ENCODE data around the gene UHRF1.

The UHRF1 gene

DNA sequence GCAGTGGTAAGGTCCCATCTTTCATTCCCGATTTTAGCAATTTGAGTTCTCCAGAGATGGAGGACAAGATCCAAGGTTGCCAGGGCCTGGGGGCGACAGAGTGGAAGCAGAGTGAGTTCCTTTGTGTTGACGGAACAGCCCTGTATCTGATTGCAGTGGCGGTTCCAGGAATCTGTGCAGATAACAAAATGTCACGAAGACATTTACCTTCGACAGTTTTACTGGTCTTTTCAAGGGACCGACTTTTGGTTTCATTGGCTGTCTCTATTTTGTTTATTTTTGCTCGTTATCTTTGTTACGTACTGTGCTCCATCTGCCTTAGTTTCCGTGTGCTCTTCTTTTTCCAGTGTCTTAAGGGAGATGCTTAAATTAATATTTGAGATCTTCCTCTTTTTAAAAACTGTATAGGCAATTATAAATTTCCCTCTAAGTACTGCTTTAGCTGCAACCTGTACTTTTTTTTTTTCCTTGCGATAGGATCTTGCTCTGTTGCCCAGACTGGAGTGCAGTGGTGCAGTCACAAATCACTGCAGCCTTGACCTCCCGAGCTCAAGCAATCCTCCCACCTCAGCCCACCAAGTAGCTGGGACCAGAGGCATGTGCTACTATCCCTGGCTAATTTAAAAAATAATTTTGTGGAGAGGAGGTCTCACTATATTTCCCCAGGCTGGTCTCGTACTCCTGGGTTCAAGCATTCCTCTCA, 82.8 kb downstream of the UHRF1 start:
- no peak for DNase-seq

GRCh38 chr19:4993683-4994082, 84.4 kb downstream of the UHRF1 start:
- DNase-seq = no peak

DNA sequence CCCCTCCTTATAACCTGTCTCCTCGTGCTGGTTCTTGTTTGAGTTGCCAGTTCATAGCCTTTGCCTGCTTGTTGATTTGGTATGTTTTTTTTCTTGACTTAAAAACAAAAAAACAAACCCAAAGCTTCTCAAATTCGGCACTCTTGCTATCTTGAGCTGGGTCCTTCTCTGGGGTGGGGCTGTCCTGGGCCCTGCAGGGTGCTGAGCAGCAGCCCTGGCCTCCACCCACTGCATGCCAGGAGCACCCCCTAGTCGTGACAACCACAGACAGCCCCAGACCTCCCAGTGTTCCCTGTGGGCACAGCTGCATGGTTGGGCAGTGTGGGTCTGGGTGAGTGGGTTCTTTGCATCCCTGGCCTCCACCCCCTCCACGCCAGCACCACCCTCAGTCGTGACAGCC, 87.4 kb downstream of the UHRF1 start:
- DNase-seq = no peak

DNA sequence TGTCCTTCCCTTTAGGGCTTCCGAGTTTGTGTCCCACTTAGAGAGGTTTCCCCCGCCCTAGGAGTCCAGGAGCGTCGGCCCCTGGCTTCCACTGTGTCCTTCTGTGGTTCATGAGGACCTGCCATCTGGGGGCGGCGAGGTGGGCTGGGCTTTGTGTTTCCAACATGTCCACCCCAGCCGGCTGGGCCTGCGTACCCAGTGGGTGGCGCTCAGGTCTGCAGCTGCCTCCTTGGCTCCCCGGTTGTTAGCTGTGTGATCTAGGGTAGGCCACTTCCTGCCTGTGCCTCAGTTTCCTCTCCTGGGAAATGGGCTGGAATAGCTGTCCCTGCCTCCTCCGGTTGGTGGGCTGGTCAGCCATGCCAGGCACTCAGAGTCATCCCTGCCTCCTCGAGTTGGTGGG, 88.0 kb downstream of the UHRF1 start:
- no peak for DNase-seq

DNA sequence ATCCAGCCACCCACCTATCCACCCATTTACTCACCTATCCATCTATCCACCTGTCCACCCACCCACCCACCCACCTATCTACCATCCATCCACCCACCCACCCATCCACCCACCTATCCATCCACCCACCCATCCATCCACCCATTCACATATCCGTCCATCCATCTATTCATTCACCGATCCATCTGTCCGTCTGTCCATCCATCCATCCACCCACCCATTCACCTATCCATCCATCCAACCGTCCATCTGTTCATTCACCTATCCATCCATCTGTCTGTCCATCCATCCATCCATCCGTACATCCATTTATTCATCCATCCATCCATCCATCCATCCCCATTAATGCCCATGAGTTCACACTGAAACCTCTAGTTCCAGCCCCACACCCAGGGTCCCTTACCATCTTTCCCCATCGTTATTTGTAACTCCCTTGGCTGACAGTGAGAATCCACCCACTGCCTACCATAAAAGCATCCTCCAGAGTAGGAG, 90.9 kb downstream of the UHRF1 start:
- DNase-seq = no peak

- DNase-seq = no peak
Measured at GRCh38 chr19:5001615-5002014, 92.3 kb downstream of the UHRF1 start.

DNA sequence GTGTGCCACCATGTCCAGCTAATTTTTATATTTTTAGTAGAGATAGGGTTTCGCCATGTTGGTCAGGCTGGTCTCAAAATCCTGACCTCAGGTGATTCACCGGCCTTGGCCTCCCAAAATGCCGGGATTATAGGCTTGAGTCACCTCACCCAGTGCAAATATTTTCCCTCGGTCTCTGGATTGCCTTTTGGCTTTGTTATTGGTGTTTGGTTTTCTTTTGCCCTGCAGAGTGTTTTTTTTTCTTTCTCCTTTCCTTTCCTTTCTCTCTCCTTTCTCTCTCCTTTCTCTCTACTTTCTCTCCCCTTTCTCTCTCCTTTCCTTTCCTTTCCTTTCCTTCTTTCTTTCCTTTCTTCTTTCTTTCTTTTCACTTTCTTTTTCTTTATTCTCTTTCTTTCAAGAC, 92.8 kb downstream of the UHRF1 start:
- no peak for DNase-seq

DNA sequence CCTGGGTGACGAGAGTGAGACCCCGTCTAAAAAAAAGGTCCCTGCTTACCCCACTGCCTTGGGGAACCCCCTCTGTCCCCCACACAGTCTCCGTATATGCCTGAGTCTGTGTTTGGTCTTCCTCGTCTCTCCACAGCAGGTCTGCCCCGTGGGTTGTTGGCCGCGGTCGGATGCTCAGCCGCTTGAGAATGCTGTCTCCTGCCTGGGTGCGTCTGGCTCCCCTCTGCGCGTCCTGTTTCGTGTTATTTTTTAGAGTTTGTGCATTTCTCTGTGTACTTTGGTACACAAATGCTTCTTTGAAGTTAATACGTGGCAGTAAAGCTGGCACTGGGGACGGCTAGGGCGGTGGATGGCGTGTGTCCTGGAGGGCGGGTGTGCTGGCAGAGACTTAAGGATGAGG, 94.5 kb downstream of the UHRF1 start:
- no peak for DNase-seq

DNA sequence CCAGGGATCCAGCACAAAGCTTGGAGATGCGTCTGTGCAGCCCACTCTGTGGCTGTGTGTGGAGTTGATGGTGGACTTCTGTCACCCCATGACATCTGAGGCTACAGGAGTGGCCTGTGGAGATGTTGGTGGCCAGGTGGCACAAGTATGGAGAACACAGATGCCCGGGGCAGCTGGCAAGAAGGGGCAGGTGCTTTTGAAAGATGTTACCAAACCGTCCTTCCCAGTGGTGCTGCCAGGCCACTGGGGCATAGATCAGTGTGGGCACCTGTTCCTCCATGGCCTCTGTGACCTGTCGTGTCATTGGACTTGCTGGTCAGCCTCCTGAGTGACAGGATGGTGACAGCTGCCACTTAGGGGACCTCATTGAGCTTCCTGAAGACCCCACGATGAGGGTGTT, 95.8 kb downstream of the UHRF1 start:
- no peak for DNase-seq

- DNase-seq = no peak
Measured at GRCh38 chr19:5006201-5006600, 96.9 kb downstream of the UHRF1 start.

DNA sequence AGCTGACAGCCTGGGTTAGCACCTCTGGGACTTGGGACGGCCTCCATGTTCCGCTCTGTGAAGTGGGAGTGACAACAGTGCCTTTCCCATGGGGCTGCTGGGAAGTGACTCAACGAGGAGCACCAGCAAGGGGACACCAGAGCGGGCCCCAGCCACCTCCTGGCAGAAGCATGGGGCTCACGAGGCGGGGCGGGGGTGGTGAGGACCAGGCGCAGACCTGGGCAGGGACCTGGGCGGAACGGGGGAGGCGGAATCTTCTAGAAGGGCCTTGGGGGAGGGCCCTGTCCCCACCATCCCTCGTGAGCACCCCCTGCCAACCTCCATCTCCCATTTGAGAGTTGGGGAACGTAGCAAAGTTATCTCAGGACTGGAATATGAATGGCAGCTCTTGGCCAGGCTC, 97.5 kb downstream of the UHRF1 start:
- no peak for DNase-seq
